ENCODE measurements around the gene B9D2. TPM values are rescaled to one million over a fixed set of nuclear protein-coding genes. Genes with fewer than 3 reads are reported as not detected.
A peak's percentile ranks its signal among the peaks of the same experiment; 100 is the strongest.

The B9D2 gene
- total RNA-seq, 2 donors from 2014 or later, result 3.7 to 4.2 TPM

- intact Hi-C loops (cut with DNase I), result no loop called here
- no peak for DNase-seq (ENCODE audit: low spot score)
These were observed 29.2 kb downstream of the B9D2 start for GRCh38 chr19:41334793-41335192.

DNA sequence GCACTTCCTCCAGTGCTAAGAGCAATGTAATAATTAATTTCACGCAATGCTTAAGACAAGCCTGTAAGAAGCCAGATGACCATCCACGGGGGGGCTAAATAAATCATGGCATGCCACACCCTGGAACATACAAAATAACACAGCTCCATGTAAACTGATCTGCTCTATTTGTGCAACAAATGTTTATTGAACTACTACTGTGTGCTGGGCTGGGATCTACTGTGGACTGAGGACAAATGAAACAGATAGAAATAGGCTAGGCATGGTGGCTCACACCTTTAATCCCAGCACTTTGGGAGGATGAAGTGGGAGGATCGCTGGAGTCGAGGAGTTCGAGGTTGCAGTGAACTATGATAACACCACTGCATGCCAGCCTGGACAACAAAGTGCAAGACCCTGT, 31.5 kb downstream of the B9D2 start:
- intact Hi-C loops (cut with DNase I), result no loop called here
- DNase-seq (ENCODE audit: low spot score), result no peak

- intact Hi-C loops (cut with DNase I), result no loop called here
- no peak for DNase-seq (ENCODE audit: low spot score)
These were observed 31.9 kb downstream of the B9D2 start for GRCh38 chr19:41332000-41332399.

DNA sequence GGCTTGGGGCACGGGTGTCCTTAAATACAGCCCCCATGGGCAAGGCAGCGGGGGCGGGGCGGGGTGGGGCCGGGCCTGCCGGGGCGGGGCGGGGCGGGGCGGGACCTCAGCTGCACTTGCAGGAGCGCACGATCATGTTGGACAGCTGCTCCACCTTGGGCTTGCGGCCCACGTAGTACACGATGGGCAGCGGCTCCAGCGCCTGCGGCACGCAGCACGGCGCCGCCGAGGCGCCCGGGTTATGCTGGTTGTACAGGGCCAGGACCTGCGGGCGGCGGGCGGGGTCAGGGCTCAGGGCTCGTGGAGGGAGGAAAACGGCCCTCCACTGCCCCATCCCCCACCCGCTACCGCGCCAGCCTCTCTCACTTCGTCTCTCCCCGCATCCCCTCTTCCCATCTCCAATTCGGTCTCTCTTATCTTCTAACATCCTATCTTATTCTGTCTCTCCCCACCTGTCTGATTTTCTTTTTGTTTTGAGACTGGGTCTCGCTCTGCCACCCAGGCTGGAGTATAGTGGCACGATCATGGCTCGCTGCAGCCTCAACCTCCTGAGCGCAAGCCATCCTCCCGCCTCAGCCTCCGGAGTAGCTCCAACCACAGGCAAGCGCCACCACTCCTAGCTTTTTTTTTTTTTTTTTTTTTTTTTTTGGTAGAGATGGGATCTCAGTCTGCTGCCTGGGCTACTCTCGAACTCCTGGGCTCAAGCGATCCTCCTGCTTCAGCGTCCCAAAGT, 32.8 kb downstream of the B9D2 start:
- DNase-seq (ENCODE audit: low spot score), result no peak
- intact Hi-C loops (cut with DNase I), result no loop called here

DNA sequence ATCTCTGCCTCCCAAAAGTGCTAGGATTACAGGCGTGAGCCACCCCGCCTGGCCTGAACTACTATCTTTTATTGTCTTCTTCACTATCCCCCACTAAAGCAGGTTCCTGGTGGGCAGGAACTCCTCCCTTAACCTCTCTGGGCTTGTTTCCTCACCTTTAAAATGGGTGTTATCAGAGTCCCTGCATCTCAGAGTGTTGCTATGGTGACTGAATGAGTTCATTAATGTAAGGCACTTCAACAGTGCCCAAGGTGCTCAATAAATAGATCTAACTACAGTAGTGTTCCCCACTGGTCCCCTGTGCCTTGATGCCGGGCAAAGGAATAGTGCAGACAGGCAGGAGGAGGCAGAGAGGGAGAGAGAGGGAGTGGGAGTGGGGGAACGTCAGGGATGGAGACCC, 33.5 kb downstream of the B9D2 start:
- DNase-seq (ENCODE audit: low spot score), result no peak
- intact Hi-C loops (cut with DNase I), result no loop called here

DNA sequence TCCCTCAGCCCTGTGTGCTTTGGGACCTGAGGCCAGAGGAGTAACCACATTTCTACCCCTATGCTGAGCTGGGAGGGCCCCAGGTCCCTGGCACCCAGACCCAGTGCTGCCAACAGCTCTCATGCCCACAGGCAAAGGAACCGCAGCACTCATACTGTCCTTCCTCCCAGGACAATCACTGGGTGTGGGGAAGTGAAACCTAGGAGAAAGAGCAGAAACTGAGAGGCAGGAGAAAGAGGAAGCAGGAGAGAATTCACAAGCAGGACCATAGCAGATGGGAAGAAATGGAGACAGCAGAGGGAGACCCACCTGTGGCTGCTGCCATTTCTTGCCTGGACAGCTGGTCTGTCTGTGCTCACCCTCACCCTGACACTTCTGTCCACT, 35.1 kb downstream of the B9D2 start:
- no peak for DNase-seq (ENCODE audit: low spot score)
- intact Hi-C loops (cut with DNase I), result no loop called here

GRCh38 chr19:41328157-41328841, 35.6 kb downstream of the B9D2 start:
- no peak for DNase-seq (ENCODE audit: low spot score)
- intact Hi-C loops (cut with DNase I), result no loop called here

DNA sequence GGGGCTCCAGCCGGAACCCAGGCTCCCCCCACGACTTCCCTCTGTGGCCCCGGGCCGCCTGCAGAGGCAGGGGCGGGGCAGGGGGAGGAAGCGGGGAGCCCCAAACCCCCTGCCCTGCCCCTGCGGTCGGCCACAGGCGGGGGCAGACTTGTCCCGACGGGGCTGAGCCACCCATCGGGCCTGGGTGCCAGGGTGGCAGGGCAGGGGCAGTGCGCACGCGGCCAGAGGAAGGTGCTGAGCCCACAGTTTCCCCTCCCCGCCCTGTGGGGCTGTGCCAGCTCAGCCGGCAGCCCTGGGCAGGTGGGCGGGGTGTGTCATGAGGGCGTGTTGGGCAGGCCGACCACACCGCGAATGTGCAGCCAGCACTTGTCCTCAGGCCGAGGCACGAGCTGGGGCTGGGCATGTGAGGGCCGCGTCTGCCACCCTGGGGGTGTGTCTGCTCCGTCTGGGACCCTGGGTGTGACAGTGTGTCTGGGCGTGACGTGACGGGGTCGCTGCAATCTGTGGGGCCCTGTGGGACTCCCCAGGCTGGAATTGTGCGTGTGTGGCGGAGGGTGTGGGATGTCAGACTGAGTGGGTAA, 36.3 kb downstream of the B9D2 start:
- peak; percentile 94 for DNase-seq (ENCODE audit: low spot score)
- intact Hi-C loops (cut with DNase I), result loop anchor here in 1 of 2 donors (2.0 kb wide), 1 partner anchor 15 kb away; no protein-coding TSS in a partner anchor

DNA sequence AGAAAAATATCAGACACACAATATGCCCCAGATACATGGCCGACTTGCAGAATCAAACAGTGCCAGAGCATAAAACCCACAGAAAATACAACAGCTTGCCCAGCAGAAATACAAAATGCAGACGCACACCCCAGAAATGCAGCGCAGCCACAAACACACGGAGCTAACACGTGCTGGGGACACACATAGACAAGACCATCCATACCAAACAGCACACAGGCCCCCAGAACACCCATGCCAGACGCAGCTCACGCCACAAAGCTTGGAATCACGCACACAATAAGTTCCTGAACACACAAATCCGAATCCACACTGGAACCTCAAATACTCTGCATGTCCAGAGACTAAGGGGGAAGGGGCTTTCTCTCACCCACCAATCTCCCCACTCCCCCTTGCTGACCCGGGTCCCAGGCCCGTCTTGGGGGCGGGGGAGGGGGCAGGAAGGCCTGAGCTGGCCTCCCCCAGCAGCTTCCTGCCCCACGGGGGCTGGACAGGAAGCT, 36.8 kb downstream of the B9D2 start:
- intact Hi-C loops (cut with DNase I), result loop anchor here in 1 of 2 donors (2.0 kb wide), 1 partner anchor 16 kb away; no protein-coding TSS in a partner anchor
- DNase-seq (ENCODE audit: low spot score), result no peak

GRCh38 chr19:41325947-41326706, 37.8 kb downstream of the B9D2 start:
- DNase-seq (ENCODE audit: low spot score), result no peak
- intact Hi-C loops (cut with DNase I), result loop anchor here in 1 of 2 donors (2.0 kb wide), 1 partner anchor 17 kb away; no protein-coding TSS in a partner anchor

- no peak for DNase-seq (ENCODE audit: low spot score)
- intact Hi-C loops (cut with DNase I), result no loop called here
These were observed 38.4 kb downstream of the B9D2 start for GRCh38 chr19:41325640-41325946.

- DNase-seq (ENCODE audit: low spot score), result peak; percentile 90
- intact Hi-C loops (cut with DNase I), result no loop called here
These were observed 38.9 kb downstream of the B9D2 start for GRCh38 chr19:41324921-41325639.

DNA sequence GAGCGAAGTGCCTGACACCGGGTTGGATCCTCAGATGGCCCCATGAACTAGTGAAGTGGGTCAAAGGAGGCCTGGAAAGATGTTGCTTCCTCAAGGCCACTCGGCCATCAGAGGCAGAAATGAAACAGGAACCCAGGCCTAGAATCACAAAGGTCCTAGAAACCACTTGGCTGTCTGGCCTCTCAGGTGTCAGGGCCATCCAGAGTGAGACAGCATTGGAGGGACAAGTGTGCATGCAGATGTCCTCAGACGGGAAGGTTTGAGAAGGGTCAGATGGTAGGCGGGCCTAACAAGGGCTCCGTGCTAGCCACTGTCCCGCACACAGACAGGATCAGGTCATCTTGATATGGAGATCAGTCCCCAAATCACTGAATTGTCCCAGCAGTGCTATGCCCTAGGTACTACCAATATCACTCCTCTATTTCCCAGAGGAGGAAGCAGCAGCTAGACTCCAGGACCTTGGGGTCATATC, 39.7 kb downstream of the B9D2 start:
- intact Hi-C loops (cut with DNase I), result no loop called here
- DNase-seq (ENCODE audit: low spot score), result no peak

DNA sequence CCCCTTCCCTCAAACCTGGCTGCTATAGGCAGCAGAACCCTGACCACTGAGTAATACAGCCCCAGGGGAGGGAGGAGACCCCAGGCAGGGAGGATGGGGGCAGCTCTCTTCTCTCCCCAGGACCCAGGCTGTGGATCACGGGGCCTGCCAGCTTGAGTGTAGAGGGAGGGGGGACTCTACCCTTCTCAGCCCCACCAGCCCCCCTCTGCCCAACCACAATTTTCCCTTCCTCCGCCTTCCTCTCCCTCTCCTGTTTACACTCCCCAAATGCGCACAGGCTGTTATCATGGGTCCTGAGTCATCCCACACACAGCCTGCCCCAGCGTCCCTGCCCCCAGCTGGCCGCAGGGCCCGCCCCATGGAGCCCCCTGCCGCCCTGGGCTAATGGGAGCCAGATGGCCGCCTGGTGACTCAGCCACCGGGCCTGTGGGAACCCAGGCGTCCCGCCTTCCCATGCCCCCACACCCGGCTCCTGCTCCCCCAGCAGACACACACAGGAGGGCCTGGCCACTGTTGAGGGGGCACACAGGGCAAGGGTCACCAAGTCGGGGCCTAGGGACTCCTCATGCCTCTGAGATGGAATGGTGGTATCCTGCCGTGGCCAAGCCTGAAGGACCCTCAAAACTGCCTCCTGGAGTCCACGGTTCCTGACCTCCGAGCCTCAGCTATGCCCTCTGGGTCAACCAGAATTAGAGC, 40.4 kb downstream of the B9D2 start:
- intact Hi-C loops (cut with DNase I), result no loop called here
- DNase-seq (ENCODE audit: low spot score), result peak; percentile 93

- DNase-seq (ENCODE audit: low spot score), result no peak
- intact Hi-C loops (cut with DNase I), result no loop called here
These were observed 40.9 kb downstream of the B9D2 start for GRCh38 chr19:41323023-41323422.

- no peak for DNase-seq (ENCODE audit: low spot score)
- intact Hi-C loops (cut with DNase I), result no loop called here
These were observed 41.5 kb downstream of the B9D2 start for GRCh38 chr19:41322451-41322850.

DNA sequence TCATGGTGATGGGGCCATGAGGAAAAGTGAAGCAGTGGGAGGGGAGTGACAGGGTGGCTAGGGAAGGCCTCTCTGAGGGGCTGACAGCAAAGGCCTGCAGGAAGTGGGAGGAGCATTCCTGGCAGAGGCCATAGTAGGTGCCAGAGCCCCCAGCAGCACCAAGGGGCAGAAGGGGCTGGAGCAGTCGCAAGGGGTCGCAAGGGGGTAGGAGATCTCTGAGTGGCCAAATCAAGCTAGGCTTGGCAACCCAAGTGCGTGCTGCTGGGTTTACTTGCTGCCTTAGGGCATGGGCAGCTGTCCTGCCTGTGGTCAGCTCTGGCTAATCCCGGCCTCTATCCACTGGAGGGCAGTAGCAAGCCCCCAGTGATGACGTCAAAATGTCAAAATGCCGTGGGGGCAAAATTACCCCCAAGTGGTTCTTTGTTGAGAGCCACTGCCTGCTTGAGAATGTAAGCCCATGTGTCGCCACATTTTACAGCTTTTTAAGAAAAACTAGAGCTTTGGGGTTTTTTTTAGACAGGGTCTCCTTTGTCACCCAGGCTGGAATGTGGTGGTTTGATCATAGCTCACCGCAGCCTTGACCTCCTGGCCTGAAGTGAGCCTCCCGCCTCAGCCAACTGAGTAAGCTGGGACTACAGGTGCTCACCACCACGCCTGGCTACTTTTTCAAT, 42.2 kb downstream of the B9D2 start:
- intact Hi-C loops (cut with DNase I), result no loop called here
- no peak for DNase-seq (ENCODE audit: low spot score)

- DNase-seq (ENCODE audit: low spot score), result no peak
- intact Hi-C loops (cut with DNase I), result no loop called here
These were observed 42.7 kb downstream of the B9D2 start for GRCh38 chr19:41321204-41321599.
